ENCODE results near the gene COL11A1.

DNA sequence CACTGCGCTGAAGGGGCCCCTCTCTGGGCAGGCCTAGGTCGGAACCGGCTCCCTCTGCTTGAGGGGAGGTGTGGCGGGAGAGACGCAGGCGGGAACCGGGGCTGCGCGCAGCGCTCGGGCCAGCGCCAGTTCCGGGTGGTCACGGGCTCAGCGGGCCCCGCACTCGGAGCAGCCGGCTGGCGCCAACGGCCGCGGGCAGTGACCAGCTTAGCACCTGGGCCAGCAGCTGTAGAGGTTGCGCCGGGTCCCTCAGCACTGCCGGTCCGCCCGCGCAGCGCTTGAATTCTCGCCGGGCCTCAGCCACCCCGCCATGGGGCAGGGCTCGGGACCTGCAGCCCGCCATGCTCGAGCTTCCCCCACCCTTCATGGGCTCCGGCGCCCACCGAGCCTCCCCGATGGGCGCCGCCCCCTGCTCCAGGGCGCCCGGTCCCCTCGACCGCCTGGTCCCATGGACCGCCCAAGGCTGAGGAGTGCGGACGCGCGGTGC, 254.6 kb downstream of the COL11A1 start:
- TF ChIP-seq, protein P1, sequence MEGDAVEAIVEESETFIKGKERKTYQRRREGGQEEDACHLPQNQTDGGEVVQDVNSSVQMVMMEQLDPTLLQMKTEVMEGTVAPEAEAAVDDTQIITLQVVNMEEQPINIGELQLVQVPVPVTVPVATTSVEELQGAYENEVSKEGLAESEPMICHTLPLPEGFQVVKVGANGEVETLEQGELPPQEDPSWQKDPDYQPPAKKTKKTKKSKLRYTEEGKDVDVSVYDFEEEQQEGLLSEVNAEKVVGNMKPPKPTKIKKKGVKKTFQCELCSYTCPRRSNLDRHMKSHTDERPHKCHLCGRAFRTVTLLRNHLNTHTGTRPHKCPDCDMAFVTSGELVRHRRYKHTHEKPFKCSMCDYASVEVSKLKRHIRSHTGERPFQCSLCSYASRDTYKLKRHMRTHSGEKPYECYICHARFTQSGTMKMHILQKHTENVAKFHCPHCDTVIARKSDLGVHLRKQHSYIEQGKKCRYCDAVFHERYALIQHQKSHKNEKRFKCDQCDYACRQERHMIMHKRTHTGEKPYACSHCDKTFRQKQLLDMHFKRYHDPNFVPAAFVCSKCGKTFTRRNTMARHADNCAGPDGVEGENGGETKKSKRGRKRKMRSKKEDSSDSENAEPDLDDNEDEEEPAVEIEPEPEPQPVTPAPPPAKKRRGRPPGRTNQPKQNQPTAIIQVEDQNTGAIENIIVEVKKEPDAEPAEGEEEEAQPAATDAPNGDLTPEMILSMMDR (tag by site-specific recombination; IDR thresholded peaks at IDR 0.05): no peak
- TF ChIP-seq, protein P2, sequence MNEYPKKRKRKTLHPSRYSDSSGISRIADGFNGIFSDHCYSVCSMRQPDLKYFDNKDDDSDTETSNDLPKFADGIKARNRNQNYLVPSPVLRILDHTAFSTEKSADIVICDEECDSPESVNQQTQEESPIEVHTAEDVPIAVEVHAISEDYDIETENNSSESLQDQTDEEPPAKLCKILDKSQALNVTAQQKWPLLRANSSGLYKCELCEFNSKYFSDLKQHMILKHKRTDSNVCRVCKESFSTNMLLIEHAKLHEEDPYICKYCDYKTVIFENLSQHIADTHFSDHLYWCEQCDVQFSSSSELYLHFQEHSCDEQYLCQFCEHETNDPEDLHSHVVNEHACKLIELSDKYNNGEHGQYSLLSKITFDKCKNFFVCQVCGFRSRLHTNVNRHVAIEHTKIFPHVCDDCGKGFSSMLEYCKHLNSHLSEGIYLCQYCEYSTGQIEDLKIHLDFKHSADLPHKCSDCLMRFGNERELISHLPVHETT (tag by site-specific recombination; IDR thresholded peaks at IDR 0.05): no peak
- TF ChIP-seq ZNF660 (tag by site-specific recombination; IDR thresholded peaks at IDR 0.05) (no peak), ZNF354C (tag by site-specific recombination; IDR thresholded peaks at IDR 0.05; ENCODE audit: borderline replicate concordance, low read depth) (no peak), ZNF138 (tag by site-specific recombination; IDR thresholded peaks at IDR 0.05; ENCODE audit: borderline replicate concordance) (no peak), ZBTB7A (tag by site-specific recombination; IDR thresholded peaks at IDR 0.05; ENCODE audit: low read depth) (no peak), ZNF501 (tag by site-specific recombination; IDR thresholded peaks at IDR 0.05) (no peak), KLF10 (tag by site-specific recombination; IDR thresholded peaks at IDR 0.05) (no peak), ZBTB48 (tag by site-specific recombination; IDR thresholded peaks at IDR 0.05) (no peak), KLF16 (tag by site-specific recombination; IDR thresholded peaks at IDR 0.05) (no peak)
- TF ChIP-seq, protein P3, sequence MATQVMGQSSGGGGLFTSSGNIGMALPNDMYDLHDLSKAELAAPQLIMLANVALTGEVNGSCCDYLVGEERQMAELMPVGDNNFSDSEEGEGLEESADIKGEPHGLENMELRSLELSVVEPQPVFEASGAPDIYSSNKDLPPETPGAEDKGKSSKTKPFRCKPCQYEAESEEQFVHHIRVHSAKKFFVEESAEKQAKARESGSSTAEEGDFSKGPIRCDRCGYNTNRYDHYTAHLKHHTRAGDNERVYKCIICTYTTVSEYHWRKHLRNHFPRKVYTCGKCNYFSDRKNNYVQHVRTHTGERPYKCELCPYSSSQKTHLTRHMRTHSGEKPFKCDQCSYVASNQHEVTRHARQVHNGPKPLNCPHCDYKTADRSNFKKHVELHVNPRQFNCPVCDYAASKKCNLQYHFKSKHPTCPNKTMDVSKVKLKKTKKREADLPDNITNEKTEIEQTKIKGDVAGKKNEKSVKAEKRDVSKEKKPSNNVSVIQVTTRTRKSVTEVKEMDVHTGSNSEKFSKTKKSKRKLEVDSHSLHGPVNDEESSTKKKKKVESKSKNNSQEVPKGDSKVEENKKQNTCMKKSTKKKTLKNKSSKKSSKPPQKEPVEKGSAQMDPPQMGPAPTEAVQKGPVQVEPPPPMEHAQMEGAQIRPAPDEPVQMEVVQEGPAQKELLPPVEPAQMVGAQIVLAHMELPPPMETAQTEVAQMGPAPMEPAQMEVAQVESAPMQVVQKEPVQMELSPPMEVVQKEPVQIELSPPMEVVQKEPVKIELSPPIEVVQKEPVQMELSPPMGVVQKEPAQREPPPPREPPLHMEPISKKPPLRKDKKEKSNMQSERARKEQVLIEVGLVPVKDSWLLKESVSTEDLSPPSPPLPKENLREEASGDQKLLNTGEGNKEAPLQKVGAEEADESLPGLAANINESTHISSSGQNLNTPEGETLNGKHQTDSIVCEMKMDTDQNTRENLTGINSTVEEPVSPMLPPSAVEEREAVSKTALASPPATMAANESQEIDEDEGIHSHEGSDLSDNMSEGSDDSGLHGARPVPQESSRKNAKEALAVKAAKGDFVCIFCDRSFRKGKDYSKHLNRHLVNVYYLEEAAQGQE (tag by site-specific recombination; IDR thresholded peaks at IDR 0.05): no peak
